Psoas muscle (tissue), 8 donors: Measurements from ENCODE around the gene NRGN. TPM values are rescaled to one million over a fixed set of nuclear protein-coding genes. Genes with fewer than 3 reads are reported as not detected.

ENCODE experiments used
- ATAC-seq, 4 donors: fragments of 200-7000 bp; cut with Tn5 transposase; one replicate each; pipeline ENCODE4 v1.9.1; 2020; ENCODE audit warnings: moderate library complexity in 3 of 4, mild to moderate bottlenecking in 2 of 4
- DNase-seq, 2 donors: peaks; one replicate each; pipeline ENCODE4 v3.0.0-alpha.2; 2020
- H3K27ac ChIP-seq: fragments of 200-600 bp; one replicate; pipeline ENCODE4 v1.8.0; 2022
- H3K27me3 ChIP-seq, 3 donors: fragments of 200-600 bp in 1 of 3; one replicate each; pipeline versions ENCODE4 v1.6.1 to v1.8.0; 2013 to 2022; ENCODE audit warnings: low read length in 2 of 3, mild to moderate bottlenecking in 2 of 3, moderate library complexity in 1 of 3; ENCODE audit not compliant: insufficient read depth in 3 of 3
- H3K36me3 ChIP-seq, 2 donors: fragments of 200-600 bp in 1 of 2; one replicate each; pipeline versions ENCODE4 v1.6.1 to v1.8.0; 2013 to 2022; ENCODE audit warnings: low read depth in 1 of 2, mild to moderate bottlenecking in 1 of 2, moderate library complexity in 1 of 2; ENCODE audit not compliant: insufficient read depth in 1 of 2
- H3K4me1 ChIP-seq: fragments of 200-600 bp; one replicate; pipeline ENCODE4 v1.8.0; 2022
- H3K4me3 ChIP-seq: fragments of 200-600 bp; one replicate; pipeline ENCODE4 v1.8.0; 2022; ENCODE audit warnings: mild to moderate bottlenecking
- H3K9me3 ChIP-seq: fragments of 200-600 bp; one replicate; pipeline ENCODE4 v1.8.0; 2022
- WGBS, 3 donors: extraction: QIAGEN DNeasy Blood & Tissue Kit; methylation state at CpG; one replicate each; pipeline versions ENCODE4 v1.1.6 to v1.1.7; 2013; 5-methylcytosine and 5-hydroxymethylcytosine counted together
- intact Hi-C, 2 donors: fragments of 100-400 bp; cut with DNase I; formaldehyde crosslinking; loops; one replicate each; pipeline versions ENCODE4 v1.11.0 to v1.14.2; 2022
- polyA plus RNA-seq, 3 donors: library from polyadenylated mRNA; stranded (reverse); fragments of 200-250 nt; gene quantifications; one replicate each; pipeline ENCODE4 v1.2.3, GENCODE V29; 2013
- total RNA-seq, 4 donors: library from RNA; stranded (reverse); fragmentation: NEBNext Ultra II Directional in 2 of 4; extraction: Animal tissue kit (Norgen Biotek cat#: 25700) in 2 of 4; gene quantifications; one replicate each; pipeline versions ENCODE4 v1.2.1 to v1.2.4, GENCODE V29; 2021 to 2023
- TF ChIP-seq, protein P1 (sequence below): fragments of 200-600 bp; IDR thresholded peaks from one replicate; pipeline ENCODE4 v1.8.0; 2022; ENCODE audit warnings: antibody characterized with exemption
- donor health status: healthy with polysubstance abuse.
- donor health status: DM: no; HTN: no; CAD: no; lungs with moderate emphysema.
- donor health status: Bipolar disorder and iron deficiency.
- donor health status: healthy.
- donor health status: DM: yes; HTN: yes; CAD: no.
- donor health status: DM: no; HTN: no; CAD: no.
- donor health status: DM: no; HTN: no; CAD: no.
- donor health status: DM: yes; HTN: yes; CAD: no.

Gene NRGN
- total and polyA plus RNA-seq, 7 donors, result 0.69 to 2.1 (median 1.0) TPM

DNA sequence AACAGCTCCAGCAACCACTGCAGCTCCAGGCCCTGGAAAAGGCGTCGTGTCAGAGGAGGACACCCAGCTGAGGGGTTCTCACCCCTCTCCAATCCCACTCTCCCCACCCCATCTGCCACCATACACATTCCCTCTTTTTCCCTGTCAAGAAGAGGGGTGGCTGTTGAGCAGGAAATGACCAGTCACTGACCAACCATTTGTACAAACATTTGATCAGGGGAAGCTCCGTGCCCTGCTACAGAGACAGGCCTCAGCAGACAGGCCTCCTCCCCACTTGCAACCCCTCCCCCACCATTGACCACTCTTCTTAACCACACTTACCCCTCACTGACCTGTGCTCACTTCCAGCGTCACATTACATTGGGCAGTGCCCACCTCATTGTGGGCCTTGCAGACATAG lies 14.6 kb downstream of the NRGN start:
- Histone ChIP-seq H3K36me3 (peaks cover 0 to 6% of the 10 kb centered on the region in 2 donors), H3K4me1 (peaks cover 11% of the 10 kb centered on the region), H3K4me3 (no peak overlapping the region), H3K9me3 (no peaks in the 10 kb centered on the region), H3K27me3 (peaks cover 0 to 54% (median 14%) of the 10 kb centered on the region in 3 donors), H3K27ac (no peak overlapping the region)
- WGBS, 3 donors, result 67 to 74% (median 73%) methylated on average over 3 to 4 of the region's 4 CpGs
- TF ChIP-seq, protein P1, sequence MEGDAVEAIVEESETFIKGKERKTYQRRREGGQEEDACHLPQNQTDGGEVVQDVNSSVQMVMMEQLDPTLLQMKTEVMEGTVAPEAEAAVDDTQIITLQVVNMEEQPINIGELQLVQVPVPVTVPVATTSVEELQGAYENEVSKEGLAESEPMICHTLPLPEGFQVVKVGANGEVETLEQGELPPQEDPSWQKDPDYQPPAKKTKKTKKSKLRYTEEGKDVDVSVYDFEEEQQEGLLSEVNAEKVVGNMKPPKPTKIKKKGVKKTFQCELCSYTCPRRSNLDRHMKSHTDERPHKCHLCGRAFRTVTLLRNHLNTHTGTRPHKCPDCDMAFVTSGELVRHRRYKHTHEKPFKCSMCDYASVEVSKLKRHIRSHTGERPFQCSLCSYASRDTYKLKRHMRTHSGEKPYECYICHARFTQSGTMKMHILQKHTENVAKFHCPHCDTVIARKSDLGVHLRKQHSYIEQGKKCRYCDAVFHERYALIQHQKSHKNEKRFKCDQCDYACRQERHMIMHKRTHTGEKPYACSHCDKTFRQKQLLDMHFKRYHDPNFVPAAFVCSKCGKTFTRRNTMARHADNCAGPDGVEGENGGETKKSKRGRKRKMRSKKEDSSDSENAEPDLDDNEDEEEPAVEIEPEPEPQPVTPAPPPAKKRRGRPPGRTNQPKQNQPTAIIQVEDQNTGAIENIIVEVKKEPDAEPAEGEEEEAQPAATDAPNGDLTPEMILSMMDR, result no peak
- intact Hi-C loops, result no loop called here
- DNase-seq (no peak), ATAC-seq (no peak)

DNA sequence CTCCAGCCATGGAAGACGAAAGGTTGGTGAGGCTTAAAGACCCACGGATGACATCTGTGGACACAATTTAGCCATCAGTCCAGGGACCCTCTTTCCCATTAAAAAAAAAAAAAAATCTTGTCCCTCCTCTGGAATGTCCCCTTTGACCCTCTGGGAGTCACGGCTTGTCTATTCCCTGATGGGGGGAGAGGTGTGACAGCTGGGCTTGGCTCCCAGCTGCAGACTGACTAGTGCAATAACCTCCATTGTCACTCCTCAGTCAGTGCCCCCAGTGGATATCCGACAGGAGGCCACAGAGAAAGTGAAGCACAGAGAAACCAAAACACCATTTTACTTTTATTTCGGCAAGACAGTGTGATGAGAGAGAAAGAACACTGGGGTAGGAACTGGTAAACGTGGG lies 15.0 kb downstream of the NRGN start:
- no peak overlapping the region for H3K4me3 ChIP-seq
- intact Hi-C loops, result no loop called here
- TF ChIP-seq, protein P1, result no peak
- H3K9me3 ChIP-seq, result no peaks in the 10 kb centered on the region
- no peak for ATAC-seq
- 55% methylated on average over 6 of the region's 6 CpGs for WGBS, 3 donors
- H3K27ac ChIP-seq, result no peak overlapping the region
- DNase-seq, result no peak
- H3K36me3 ChIP-seq, result peaks cover 0 to 6% of the 10 kb centered on the region in 2 donors
- peaks cover 12% of the 10 kb centered on the region for H3K4me1 ChIP-seq
- H3K27me3 ChIP-seq, result peaks cover 0 to 57% (median 19%) of the 10 kb centered on the region in 3 donors

DNA sequence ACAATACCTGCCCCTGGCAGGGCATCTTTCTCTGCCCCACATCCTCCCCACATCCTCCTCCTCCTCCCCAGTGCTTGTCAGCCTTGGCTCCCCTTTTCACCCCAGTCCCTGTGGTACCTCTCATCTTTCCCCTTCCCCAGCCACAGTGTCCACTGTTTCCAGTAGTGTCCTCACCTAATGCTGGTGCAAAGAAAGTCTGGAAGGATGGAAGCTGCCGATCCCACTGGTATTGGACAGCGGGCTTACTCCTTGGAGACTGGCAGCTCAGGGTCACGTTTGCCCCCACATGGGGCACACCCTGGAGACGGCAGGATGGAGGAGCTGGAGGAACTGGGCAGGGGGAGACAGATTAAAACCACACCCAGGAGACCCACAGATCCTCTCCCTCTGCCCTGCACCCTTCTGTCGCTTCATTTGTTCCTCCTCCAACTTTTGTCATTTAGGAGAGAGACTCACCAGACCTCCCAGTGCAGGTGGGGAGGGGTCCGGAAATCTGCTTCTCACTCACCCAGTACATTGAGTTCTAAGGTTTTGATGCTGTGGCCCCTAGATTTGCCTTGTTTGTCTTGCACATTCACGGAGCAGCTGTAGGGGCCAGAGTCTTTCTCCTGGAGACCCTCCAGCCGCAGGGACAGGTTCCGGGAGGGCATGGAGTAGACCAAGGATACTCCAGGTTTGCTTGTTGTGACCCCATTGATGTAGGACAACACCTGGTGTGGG lies 16.5 kb downstream of the NRGN start:
- intact Hi-C loops, result no loop called here
- H3K4me1 ChIP-seq, result peaks cover 15% of the 10 kb centered on the region
- H3K27ac ChIP-seq, result no peak overlapping the region

DNA sequence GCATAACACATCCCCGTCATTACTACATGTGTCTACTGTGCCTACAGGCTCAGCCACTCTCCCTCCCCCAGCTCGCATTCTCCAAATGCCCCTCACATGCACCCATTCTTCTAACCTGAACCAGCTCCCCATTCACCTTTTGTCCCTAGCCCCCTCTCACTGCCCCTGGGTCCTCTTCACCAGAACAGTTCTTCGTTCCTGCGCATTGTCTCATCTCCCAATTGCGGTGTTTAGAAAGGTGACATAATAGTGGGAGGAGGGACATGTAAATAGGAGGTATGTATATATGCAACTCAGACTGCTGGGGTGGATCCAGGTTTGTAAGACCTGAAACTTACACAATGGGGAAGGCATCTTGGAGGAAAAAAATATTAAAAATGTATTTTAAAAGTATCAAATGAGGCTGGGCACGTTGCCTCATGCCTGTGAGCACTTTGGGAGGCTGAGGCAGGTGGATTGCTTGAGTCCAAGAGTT lies 17.0 kb downstream of the NRGN start:
- intact Hi-C loops, result no loop called here
- H3K27ac ChIP-seq, result no peak overlapping the region

More for the DNA sequence above, 16.5 kb downstream of the NRGN start:
- WGBS, 3 donors, result 26 to 31% (median 31%) methylated on average over 9 of the region's 9 CpGs
- DNase-seq (no peak), ATAC-seq (no peak)
- Histone ChIP-seq H3K9me3 (no peaks in the 10 kb centered on the region), H3K4me3 (no peak overlapping the region), H3K36me3 (peaks cover 0 to 6% of the 10 kb centered on the region in 2 donors), H3K27me3 (peaks cover 0 to 49% (median 18%) of the 10 kb centered on the region in 3 donors)
- TF ChIP-seq, protein P1, result no peak

More for the DNA sequence above, 17.0 kb downstream of the NRGN start:
- TF ChIP-seq, protein P1, result no peak
- 30 to 37% (median 34%) methylated on average over 6 of the region's 6 CpGs for WGBS, 3 donors
- H3K36me3 ChIP-seq, result peaks cover 0 to 6% of the 10 kb centered on the region in 2 donors
- H3K27me3 ChIP-seq, result peaks cover 0 to 48% (median 21%) of the 10 kb centered on the region in 3 donors
- H3K4me1 ChIP-seq, result peaks cover 16% of the 10 kb centered on the region
- no peaks in the 10 kb centered on the region for H3K9me3 ChIP-seq
- DNase-seq (no peak), ATAC-seq (no peak)
- H3K4me3 ChIP-seq, result no peak overlapping the region
